ENCODE measurements around the gene GGTLC3.
"Not testable (repeated sequence)": the region's sequence is repeated elsewhere in the genome, so short reads cannot be mapped to it uniquely, and the experiment has no call there.

The GGTLC3 gene

DNA sequence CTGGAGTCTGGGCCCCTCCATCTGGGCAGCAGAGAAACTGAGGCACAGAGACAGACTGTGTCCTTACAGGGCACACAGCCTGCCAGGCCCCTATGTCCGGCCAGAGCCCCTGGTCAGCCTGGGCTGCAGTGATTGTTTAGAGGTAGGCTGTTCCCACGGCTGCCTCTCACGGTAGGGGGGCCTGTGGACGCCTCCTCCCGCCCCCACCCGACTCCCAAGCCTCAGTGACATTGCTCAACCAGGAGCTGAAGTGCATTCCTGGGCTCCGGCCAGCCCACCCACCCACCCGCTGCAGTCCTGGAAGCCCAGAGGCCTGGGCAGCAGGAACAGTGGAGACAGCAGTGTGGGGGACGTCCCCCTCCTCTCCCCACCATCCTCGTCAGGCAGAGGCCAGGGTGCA, 4.5 kb downstream of the GGTLC3 start:
- DNase-seq (ENCODE audit: low read depth, low spot score) = not testable (repeated sequence)

DNA sequence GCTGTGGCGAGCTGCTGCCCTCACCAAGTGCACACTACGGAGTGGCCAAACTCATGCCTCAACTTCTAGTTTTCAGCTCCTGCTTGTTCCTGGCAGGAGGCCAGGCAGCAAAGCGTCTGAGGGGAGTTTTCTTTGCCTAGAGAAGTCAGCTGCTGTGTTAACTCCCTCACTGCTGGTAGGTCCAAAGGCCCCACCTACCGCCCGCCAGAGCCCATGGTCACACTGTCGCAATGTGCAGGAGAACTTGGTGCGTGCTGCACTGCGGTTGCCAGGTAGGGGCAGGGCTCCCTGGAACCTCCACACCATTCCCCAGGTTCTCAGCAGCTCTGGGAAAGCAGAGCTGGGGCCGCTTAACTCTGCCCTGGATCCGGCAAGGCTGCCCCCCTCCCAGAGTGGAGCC, 5.6 kb downstream of the GGTLC3 start:
- not testable (repeated sequence) for DNase-seq (ENCODE audit: low read depth, low spot score)

DNA sequence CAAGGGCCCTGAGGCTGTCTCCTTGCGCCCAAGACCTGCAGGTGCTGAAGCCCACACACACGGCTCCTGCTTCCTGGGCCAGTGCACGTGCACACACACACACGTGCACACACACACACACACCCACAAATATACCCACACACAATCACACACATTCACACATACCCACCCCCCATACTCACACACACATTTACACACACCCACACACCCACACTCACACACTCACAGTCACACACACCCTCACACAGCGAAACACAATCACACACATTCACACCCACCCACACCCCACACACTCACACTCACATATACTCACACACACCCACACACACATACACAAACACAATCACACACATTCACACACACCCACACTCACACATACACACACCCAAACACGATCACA, 6.6 kb downstream of the GGTLC3 start:
- DNase-seq (ENCODE audit: low read depth, low spot score) = not testable (repeated sequence)

DNA sequence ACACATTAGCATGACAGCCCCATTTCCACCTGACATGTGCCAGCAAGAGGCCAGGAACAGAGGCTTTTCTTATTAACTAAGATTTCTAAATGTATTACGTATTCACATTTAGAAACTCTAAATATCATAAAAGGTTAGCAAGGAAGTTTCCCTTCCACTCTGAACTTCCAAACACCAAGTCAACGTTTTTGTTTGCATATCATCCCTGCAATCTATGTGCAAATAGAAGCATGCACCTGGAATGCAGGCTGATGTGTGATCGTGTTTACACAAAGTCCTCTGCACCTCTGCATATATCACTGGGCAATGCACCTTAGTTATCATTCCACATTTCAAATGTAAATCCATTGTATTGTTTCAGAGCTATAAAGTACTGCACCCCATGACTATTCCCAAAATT, 21.7 kb downstream of the GGTLC3 start:
- DNase-seq (ENCODE audit: low read depth, low spot score) = not testable (repeated sequence)

All from smooth muscle cell of the brain vasculature (primary cell).